H1 (cell line): ENCODE data around the gene FBXO8. TPM values are rescaled to one million over a fixed set of nuclear protein-coding genes. Genes with fewer than 3 reads are reported as not detected.

Experiments
- CTCF ChIA-PET: fragments of 300-600 bp; sonication (Branson Sonifier 250); formaldehyde crosslinking; loops from one replicate; lab custom pipeline; 2021; ENCODE audit not compliant: partially characterized antibody; lab: Charles Lee
- POLR2A ChIA-PET: fragments of 300-600 bp; sonication (Branson Sonifier 250); formaldehyde crosslinking; loops from one replicate; lab custom pipeline; 2021; ENCODE audit warnings: inconsistent platforms; ENCODE audit not compliant: partially characterized antibody; lab: Charles Lee
- DNase-seq, 2 experiments: peaks; one replicate each; pipeline versions ENCODE4 v3.0.0 to v3.0.0-alpha.2; 2010 to 2022; ENCODE audit warnings: low spot score in 2 of 2, low read depth in 1 of 2, mixed read lengths in 1 of 2
- FAIRE-seq: peaks from 2 replicates; lab custom pipeline; 2011; peaks lifted over from hg19 to GRCh38; lab: Jason Lieb, UNC
- H2AFZ ChIP-seq: 2 replicates; pipeline ENCODE4 v1.8.1; 2012; ENCODE audit warnings: low read length, inconsistent platforms
- H2AK5ac ChIP-seq: 2 replicates; pipeline ENCODE4 v1.6.1; 2013; ENCODE audit warnings: low read depth, low read length
- H2BK120ac ChIP-seq: replicated peaks from 2 replicates; pipeline ENCODE3; 2013; ENCODE audit warnings: low read depth, low read length, inconsistent platforms
- H2BK12ac ChIP-seq: 2 replicates; pipeline ENCODE4 v1.6.1; 2013; ENCODE audit warnings: low read depth, low read length
- H2BK15ac ChIP-seq: 2 replicates; pipeline ENCODE4 v1.6.1; 2013; ENCODE audit warnings: low read length
- H2BK20ac ChIP-seq: 2 replicates; pipeline ENCODE4 v1.6.1; 2013; ENCODE audit warnings: low read length
- H2BK5ac ChIP-seq: 2 replicates; pipeline ENCODE4 v1.6.1; 2013; ENCODE audit warnings: low read depth, low read length
- H3K14ac ChIP-seq: 2 replicates; pipeline ENCODE4 v1.6.1; 2013; ENCODE audit warnings: inconsistent platforms; ENCODE audit not compliant: insufficient read length
- H3K18ac ChIP-seq: 2 replicates; pipeline ENCODE4 v1.6.1; 2013; ENCODE audit warnings: low read length; ENCODE audit errors: extremely low read depth
- H3K23ac ChIP-seq: 2 replicates; pipeline ENCODE4 v1.6.1; 2013; ENCODE audit warnings: inconsistent platforms; ENCODE audit not compliant: insufficient read length
- H3K23me2 ChIP-seq: 2 replicates; pipeline ENCODE4 v1.6.1; 2013; ENCODE audit warnings: low read depth, low read length
- H3K27ac ChIP-seq: 2 replicates; pipeline ENCODE4 v1.6.1; 2011; ENCODE audit warnings: low read depth, low read length, inconsistent platforms
- H3K27me3 ChIP-seq, 4 experiments: replicated peaks in 1 of 4; 1 replicate in 1 of 4; 2 replicates in 3 of 4; pipeline versions ENCODE4 v1.6.1 to v1.8.1; 2011 to 2013; ENCODE audit warnings: low read length in 3 of 4, mild to moderate bottlenecking in 3 of 4, inconsistent platforms in 2 of 4, mixed read lengths in 2 of 4, moderate library complexity in 1 of 4; ENCODE audit not compliant: control insufficient read depth in 3 of 4, insufficient read depth in 3 of 4; ENCODE audit errors: extremely low read depth in 1 of 4
- H3K36me3 ChIP-seq, 4 experiments: 2 replicates each; pipeline versions ENCODE4 v1.6.1 to v1.8.1; 2011 to 2013; ENCODE audit warnings: mild to moderate bottlenecking in 4 of 4, low read length in 3 of 4, moderate library complexity in 2 of 4, control low read depth in 1 of 4, inconsistent platforms in 1 of 4; ENCODE audit not compliant: insufficient read depth in 4 of 4, control insufficient read depth in 2 of 4
- H3K4ac ChIP-seq: replicated peaks from 2 replicates; pipeline ENCODE3; 2013; ENCODE audit warnings: low read length, low read depth, mixed read lengths, inconsistent platforms; ENCODE audit not compliant: insufficient read length
- H3K4me1 ChIP-seq, 4 experiments: replicated peaks in 1 of 4; 1 replicate in 1 of 4; 2 replicates in 3 of 4; pipeline versions ENCODE4 v1.6.1 to v1.8.1; 2011 to 2013; ENCODE audit warnings: low read length in 3 of 4, inconsistent platforms in 2 of 4, mixed read lengths in 1 of 4; ENCODE audit not compliant: insufficient read depth in 4 of 4, control insufficient read depth in 3 of 4
- H3K4me2 ChIP-seq, 2 experiments: 2 replicates each; pipeline versions ENCODE4 v1.6.1 to v1.8.1; 2011 to 2013; ENCODE audit warnings: low read depth in 2 of 2, low read length in 2 of 2, control low read depth in 1 of 2, inconsistent platforms in 1 of 2, mild to moderate bottlenecking in 1 of 2; ENCODE audit not compliant: insufficient read depth in 1 of 2
- H3K4me3 ChIP-seq, 4 experiments: fragments of 200-600, 300-600 bp in 1 of 4; sonication (generic), shearing (Covaris generic), sonication (Bioruptor Twin) in 1 of 4; 2 replicates each; pipeline versions ENCODE4 v1.5.1 to v1.8.1; 2011 to 2016; ENCODE audit warnings: low read length in 4 of 4, low read depth in 3 of 4, control low read depth in 2 of 4, inconsistent platforms in 2 of 4, mild to moderate bottlenecking in 2 of 4, mixed read lengths in 1 of 4, moderate library complexity in 1 of 4; ENCODE audit not compliant: insufficient read depth in 2 of 4; ENCODE audit errors: extremely low read depth in 1 of 4
- H3K56ac ChIP-seq: replicated peaks from 2 replicates; pipeline ENCODE3; 2013; ENCODE audit warnings: low read depth, mild to moderate bottlenecking, mixed read lengths, low read length, inconsistent platforms; ENCODE audit not compliant: insufficient read length
- H3K79me1 ChIP-seq: 2 replicates; pipeline ENCODE4 v1.6.1; 2013; ENCODE audit warnings: low read depth, low read length, control low read depth
- H3K79me2 ChIP-seq, 2 experiments: 2 replicates each; pipeline versions ENCODE4 v1.6.1 to v1.8.1; 2012 to 2013; ENCODE audit warnings: low read length in 2 of 2, mild to moderate bottlenecking in 2 of 2, inconsistent platforms in 1 of 2; ENCODE audit not compliant: insufficient read depth in 2 of 2, control insufficient read depth in 1 of 2
- H3K9ac ChIP-seq, 4 experiments: replicated peaks in 1 of 4; 1 replicate in 1 of 4; 2 replicates in 3 of 4; pipeline versions ENCODE4 v1.6.1 to v1.8.1; 2011 to 2013; ENCODE audit warnings: low read depth in 3 of 4, low read length in 3 of 4, control low read depth in 2 of 4, mild to moderate bottlenecking in 2 of 4, moderate library complexity in 2 of 4, inconsistent platforms in 1 of 4; ENCODE audit errors: extremely low read depth in 1 of 4
- H3K9me3 ChIP-seq, 2 experiments: 2 replicates each; pipeline versions ENCODE4 v1.6.1 to v1.8.1; 2012 to 2013; ENCODE audit warnings: mild to moderate bottlenecking in 2 of 2, moderate library complexity in 2 of 2, control low read depth in 1 of 2, inconsistent platforms in 1 of 2, low read depth in 1 of 2, low read length in 1 of 2, mixed read lengths in 1 of 2; ENCODE audit not compliant: insufficient read depth in 2 of 2
- H4K20me1 ChIP-seq, 2 experiments: replicated peaks in 1 of 2; 2 replicates each; pipeline versions ENCODE3 to v1.8.1; 2011 to 2013; ENCODE audit warnings: inconsistent platforms in 2 of 2, low read length in 2 of 2, mild to moderate bottlenecking in 1 of 2; ENCODE audit not compliant: insufficient read depth in 2 of 2, control insufficient read depth in 1 of 2
- H4K5ac ChIP-seq: 2 replicates; pipeline ENCODE4 v1.6.1; 2013; ENCODE audit warnings: low read length, low read depth, mixed read lengths, inconsistent platforms; ENCODE audit not compliant: insufficient read length
- H4K8ac ChIP-seq: 2 replicates; pipeline ENCODE4 v1.8.0; 2013; ENCODE audit warnings: mild to moderate bottlenecking, moderate library complexity, low read length, inconsistent platforms; ENCODE audit not compliant: insufficient read depth; ENCODE audit errors: extremely low read depth
- H4K91ac ChIP-seq: replicated peaks from 2 replicates; pipeline ENCODE3; 2013; ENCODE audit warnings: low read length, mixed read lengths, inconsistent platforms; ENCODE audit not compliant: insufficient read length
- SUZ12 ChIP-seq: fragments of 200-600 bp; sonication (generic); IDR thresholded peaks from 2 replicates; pipeline ENCODE4 v1.6.1; 2012; ENCODE audit warnings: mild to moderate bottlenecking, inconsistent platforms, low read length, moderate library complexity, mixed read lengths
- WGBS, 2 experiments: shearing (Covaris generic) in 1 of 2; methylation state at CpG; one replicate each; pipeline versions ENCODE4 v1.1.6 to v1.1.7; 2013 to 2015; ENCODE audit warnings: low lambda C conversion rate in 2 of 2, mixed read lengths in 2 of 2, inconsistent platforms in 1 of 2, low coverage in 1 of 2, missing lambda C conversion rate in 1 of 2; ENCODE audit not compliant: insufficient replicate concordance in 2 of 2, insufficient coverage in 1 of 2, insufficient read length in 1 of 2; ENCODE audit errors: extremely low coverage in 1 of 2, missing lambda C conversion rate in 1 of 2; 5-methylcytosine and 5-hydroxymethylcytosine counted together
- polyA plus RNA-seq, 7 experiments: library from polyadenylated mRNA; depleted of rRNA in 3 of 7; stranded (reverse) in 5 of 7; unstranded in 2 of 7; fragments of >200 nt in 5 of 7; fragments of 200-250 nt in 2 of 7; gene quantifications; 1 replicate in 5 of 7; 2 replicates in 1 of 7; 4 replicates in 1 of 7; pipeline versions ENCODE4 v1.2.1 to v1.2.3, GENCODE V29; 2011 to 2013; ENCODE audit warnings: missing spikeins in 2 of 7, mixed read lengths in 2 of 7
- total RNA-seq: library from RNA; stranded (reverse); fragmentation: NEBNext Ultra II Directional; extraction: Animal tissue kit (Norgen Biotek cat#: 25700); gene quantifications from 2 replicates; pipeline ENCODE4 v1.2.1, GENCODE V29; 2021
- TF ChIP-seq, protein P1 (sequence below): IDR thresholded peaks from 2 replicates; pipeline ENCODE4 v1.6.1; 2011; ENCODE audit warnings: low read length, improper control_type of control experiment
- TF ChIP-seq, protein P2 (sequence below), 3 experiments: IDR thresholded peaks; 1 replicate in 2 of 3; 2 replicates in 1 of 3; pipeline versions ENCODE4 v1.5.1 to v1.6.1; 2011; ENCODE audit warnings: low read length in 3 of 3, mild to moderate bottlenecking in 3 of 3, inconsistent platforms in 2 of 3, low read depth in 1 of 3, moderate library complexity in 1 of 3; ENCODE audit not compliant: insufficient read depth in 1 of 3; ENCODE audit errors: control extremely low read depth in 1 of 3

Gene FBXO8
- total and polyA plus RNA-seq, 2 of the 8 experiments (the other 6 are each of a cell fraction or from before 2014, with no cell fraction given) = 5.1 to 7.5 TPM

DNA sequence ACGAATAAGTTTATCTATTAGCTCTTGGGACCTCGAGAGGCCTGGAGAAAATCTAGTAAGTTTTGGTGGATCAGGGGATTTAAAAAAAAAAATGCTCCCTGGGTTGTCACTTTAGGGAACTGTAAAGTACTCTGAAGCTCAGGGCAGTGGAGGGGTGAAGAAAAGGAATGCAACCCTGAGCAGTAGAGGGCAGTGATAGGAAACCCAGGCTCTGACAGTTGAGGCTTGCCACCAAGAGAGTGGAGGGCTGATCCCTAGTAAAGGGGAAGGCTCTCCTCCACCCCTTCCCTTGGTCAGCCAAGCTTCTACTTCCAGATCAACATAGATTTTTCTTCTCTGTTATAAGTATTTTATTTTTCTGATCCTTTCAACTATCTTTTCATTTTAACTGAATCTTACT is 73.1 kb downstream of the FBXO8 start:
- H3K27ac ChIP-seq = no peak overlapping the region
- H3K4me2 ChIP-seq = no peak overlapping the region
- no peak overlapping the region for H2BK5ac ChIP-seq
- H3K79me1 ChIP-seq = no peaks in the 10 kb centered on the region
- H3K4me1 ChIP-seq = peaks cover 5 to 18% (median 10%) of the 10 kb centered on the region in 4 experiments
- 57% methylated on average over 2 of the region's 2 CpGs; no CpG with 5 or more reads in 1 of the 2 experiments for WGBS, 2 experiments
- no peak overlapping the region for H3K23ac ChIP-seq
- H3K27me3 ChIP-seq = peaks cover 41 to 48% (median 47%) of the 10 kb centered on the region in 4 experiments
- H4K8ac ChIP-seq = no peak overlapping the region
- H3K14ac ChIP-seq = no peak overlapping the region
- H3K36me3 ChIP-seq = no peaks in the 10 kb centered on the region
- H2BK12ac ChIP-seq = no peak overlapping the region
- peaks cover 5% of the 10 kb centered on the region; the same call in 1 of the 2 replicates for H3K23me2 ChIP-seq
- H3K4ac ChIP-seq = no peak overlapping the region
- CTCF ChIA-PET = interaction anchor here (0.6 to 3.3 kb wide), 7 partner anchors 10 to 476 kb away, joined by 3 to 23 read pairs (median 4); no protein-coding TSS in a partner anchor
- H3K18ac ChIP-seq = no peak overlapping the region
- H2BK20ac ChIP-seq = no peak overlapping the region
- no peak overlapping the region for H4K91ac ChIP-seq
- H4K20me1 ChIP-seq = peaks cover 0 to 3% of the 10 kb centered on the region in 2 experiments
- H2BK15ac ChIP-seq = no peak overlapping the region
- no peak overlapping the region for H2AFZ ChIP-seq
- no peak overlapping the region for H2BK120ac ChIP-seq
- no peak overlapping the region for H2AK5ac ChIP-seq
- H3K9ac ChIP-seq = no peak overlapping the region
- no peak overlapping the region for H3K56ac ChIP-seq
- no peak overlapping the region for H4K5ac ChIP-seq
- H3K9me3 ChIP-seq = no peaks in the 10 kb centered on the region
- FAIRE-seq = peak; percentile 36
- DNase-seq = no peak
- no peak overlapping the region for H3K4me3 ChIP-seq
- no peaks in the 10 kb centered on the region for H3K79me2 ChIP-seq
- POLR2A ChIA-PET = interaction anchor here (0.7 kb wide), 1 partner anchor 734 kb away, joined by 3 read pairs; no protein-coding TSS in a partner anchor
- TF ChIP-seq, protein P1, sequence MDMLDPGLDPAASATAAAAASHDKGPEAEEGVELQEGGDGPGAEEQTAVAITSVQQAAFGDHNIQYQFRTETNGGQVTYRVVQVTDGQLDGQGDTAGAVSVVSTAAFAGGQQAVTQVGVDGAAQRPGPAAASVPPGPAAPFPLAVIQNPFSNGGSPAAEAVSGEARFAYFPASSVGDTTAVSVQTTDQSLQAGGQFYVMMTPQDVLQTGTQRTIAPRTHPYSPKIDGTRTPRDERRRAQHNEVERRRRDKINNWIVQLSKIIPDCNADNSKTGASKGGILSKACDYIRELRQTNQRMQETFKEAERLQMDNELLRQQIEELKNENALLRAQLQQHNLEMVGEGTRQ = no peak
- TF ChIP-seq, protein P2, sequence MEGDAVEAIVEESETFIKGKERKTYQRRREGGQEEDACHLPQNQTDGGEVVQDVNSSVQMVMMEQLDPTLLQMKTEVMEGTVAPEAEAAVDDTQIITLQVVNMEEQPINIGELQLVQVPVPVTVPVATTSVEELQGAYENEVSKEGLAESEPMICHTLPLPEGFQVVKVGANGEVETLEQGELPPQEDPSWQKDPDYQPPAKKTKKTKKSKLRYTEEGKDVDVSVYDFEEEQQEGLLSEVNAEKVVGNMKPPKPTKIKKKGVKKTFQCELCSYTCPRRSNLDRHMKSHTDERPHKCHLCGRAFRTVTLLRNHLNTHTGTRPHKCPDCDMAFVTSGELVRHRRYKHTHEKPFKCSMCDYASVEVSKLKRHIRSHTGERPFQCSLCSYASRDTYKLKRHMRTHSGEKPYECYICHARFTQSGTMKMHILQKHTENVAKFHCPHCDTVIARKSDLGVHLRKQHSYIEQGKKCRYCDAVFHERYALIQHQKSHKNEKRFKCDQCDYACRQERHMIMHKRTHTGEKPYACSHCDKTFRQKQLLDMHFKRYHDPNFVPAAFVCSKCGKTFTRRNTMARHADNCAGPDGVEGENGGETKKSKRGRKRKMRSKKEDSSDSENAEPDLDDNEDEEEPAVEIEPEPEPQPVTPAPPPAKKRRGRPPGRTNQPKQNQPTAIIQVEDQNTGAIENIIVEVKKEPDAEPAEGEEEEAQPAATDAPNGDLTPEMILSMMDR (IDR thresholded peaks at IDR 0.05; ENCODE audit: control extremely low read depth in 1 of 3, insufficient read depth in 1 of 3, low read depth in 1 of 3, low read length in 3 of 3) = peak in 1 of 3 experiments; percentile 53; a peak in 2 of 4 replicates
- no peak for TF ChIP-seq SUZ12
